NCI-H2029 (cell line): ENCODE results near the gene FAM83G.

Experiments used
- DNase-seq: peaks from one replicate; lab custom pipeline; 2025; lab: John Stamatoyannopoulos, UW

FAM83G gene

DNA sequence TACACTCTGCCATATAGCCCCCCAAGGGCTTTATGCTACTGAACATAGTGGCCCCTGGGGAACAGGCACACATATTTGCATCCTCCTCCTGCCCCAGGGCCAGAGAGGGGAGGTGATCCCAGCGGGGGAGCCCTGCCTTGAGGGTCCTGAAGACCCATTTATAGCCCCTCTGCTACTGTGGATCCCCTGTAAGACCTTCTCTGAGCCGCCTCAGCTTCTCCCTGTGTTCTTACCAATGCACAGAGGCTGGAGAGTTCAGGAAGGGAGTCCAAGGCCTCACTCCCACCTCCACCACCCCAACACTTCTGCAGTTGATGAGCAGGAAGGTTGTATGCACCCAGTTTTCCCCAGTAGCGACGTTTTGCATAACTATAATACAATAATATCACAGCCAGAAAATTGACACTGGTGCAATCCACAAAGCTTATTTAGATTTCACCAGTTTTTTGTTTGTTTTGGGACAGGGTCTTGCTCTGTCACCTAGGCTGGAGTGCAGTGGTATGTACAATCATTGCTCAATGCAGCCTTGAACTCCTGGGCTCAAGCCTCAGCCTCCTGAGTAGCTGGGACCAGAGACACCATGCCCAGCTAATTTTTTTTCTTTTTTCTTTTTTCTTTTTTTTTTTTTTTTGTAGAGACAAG lies 1.3 kb upstream of the FAM83G start:
- no peak for DNase-seq

DNA sequence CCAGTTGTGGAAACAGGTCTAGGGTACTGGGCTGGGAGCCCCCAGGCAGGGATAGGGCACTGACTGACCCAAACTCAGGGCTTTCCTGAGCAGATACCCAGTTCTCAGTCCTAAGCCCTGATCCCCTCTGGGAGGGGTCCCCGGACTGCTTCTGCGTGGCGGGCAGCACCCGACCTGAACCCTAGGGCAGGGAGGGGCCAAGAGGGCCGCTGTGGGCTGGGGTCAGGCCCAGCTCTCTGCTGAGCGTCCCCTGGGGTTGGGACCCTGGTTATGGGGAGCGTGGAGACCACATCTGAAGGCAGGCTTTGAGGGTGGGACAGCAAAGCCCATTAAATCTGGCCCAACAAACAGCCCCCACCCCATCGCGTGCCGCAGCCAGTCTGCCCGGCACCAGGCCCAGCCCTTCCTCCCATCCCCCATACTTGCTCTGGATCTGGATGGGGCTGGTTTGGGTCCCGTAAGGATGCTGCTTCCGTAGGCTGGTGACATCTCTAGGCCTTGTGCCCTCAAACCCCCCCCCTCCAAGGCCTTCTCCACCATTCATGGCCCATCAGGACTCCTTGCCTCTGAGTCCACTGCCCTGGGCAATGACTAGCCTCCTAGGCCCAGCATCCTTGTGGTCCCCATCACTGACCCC lies 691 bp upstream of the FAM83G start:
- DNase-seq: no peak

DNA sequence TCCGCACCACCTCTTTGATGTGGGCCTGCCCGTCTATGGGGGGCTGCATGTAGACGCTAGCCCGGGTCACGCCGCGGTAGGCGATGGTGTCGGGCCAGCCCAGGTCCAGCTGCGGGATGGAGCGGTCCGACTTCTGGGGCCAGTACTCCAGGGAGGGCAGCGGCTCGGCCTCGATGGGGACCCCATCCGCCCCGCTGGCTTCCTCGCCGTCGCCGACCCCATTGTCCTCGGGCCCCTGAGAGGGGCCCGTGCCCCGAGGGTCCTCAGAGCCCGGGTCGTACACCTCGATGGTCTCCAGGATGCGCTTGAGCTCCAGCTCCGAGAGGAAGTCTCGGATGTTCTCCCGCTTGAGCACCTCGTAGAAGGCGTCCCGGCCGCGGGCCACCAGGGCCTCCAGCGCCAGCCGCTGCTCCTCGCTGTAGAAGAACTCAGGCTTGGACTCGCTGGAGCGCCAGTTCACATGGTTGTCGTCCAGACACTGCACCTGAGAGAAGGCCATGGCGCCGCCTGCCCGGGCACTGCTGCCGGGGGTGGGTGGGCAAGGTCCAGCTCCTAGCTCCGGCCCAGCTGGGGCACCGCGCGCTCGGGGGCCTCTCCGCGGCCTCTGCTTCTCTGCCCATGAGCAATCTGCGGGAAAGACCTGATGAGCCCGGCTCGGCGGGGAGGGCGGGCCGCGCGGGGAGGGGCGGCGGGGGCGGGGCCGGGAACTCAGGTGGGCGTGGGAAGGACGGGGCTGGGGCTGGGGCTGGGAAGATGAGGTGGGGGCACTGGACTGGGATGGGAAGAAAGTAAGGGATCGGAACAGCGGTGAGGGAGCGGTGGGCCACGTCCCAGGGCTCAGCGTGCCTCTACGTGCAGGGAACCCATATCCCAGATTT lies 782 bp downstream of the FAM83G start:
- no peak for DNase-seq

DNA sequence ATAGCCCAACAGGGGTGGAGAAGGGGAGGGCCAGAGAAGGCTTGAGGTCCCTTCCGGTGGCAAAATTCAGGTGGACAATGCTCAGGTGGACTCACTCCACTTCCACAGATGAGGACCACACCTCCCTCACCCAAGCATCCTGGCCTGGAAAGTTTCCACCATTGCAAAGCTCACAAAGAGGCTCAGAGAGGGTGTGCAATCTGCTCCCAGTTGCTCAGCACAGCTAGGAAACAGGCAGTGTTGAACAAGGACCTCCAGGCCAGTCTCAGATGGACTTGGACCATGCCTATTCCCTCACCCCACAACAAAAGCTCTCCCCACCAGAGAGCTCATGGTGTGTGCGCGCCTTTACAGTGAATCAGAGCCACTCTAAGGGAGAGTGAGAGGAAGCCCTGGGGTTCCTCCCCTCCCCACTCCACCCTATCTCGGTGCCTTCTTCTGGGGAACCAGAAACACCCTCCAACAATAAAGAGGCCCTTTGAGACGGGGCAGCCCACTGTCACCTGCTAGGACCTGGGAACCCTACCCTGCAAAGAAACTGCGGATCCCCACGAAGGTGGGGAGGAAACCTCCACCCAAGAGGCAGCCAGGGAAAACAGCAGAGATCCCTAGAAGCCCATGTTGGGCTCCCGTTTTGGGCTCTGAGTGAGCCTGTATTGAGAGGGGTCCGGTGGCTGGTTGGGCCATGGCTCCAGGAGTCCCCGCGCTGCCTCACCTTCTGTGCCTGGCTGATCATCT lies 1.6 kb downstream of the FAM83G start:
- DNase-seq: no peak

DNA sequence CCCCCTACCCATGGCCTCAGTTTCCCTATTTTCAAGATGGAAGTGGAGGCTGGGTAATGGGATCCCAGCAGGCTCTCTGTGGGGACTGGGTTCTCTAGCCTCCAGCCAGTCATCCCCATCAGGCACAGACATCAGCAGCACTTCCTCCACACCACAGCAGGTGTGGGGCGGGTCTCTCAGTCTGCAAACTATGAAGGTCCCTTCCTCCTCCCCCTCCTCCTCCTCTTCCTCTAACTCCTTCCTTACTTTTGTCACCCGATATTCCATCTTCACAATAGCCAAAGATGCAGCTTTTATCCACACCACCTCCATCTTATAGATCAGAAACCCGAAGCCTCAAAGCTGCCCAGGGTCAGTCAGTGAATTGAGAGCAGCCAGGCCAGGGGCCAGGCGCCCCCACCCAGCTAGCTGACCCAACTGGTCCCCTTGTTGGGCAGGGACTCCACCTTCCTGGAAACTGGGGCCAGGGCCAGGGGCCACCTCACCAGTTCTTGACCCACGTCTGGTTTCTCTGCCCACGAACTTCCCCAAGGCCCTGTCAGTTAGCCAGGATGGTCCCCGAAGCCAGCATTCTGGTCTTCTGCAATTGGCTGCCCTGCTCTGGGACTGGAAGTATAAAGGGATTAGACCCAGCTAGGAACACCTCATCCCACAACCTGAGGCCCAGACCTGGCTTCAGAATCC lies 2.5 kb downstream of the FAM83G start:
- no peak for DNase-seq

- DNase-seq: no peak
Observed at GRCh38 chr17:19000531-19001325, 3.8 kb downstream of the FAM83G start.

- no peak for DNase-seq
Observed at GRCh38 chr17:18999911-19000310, 4.7 kb downstream of the FAM83G start.

GRCh38 chr17:18999394-18999793 lies 5.2 kb downstream of the FAM83G start:
- no peak for DNase-seq

- no peak for DNase-seq
Observed at GRCh38 chr17:18997650-18998196, 6.8 kb downstream of the FAM83G start.

DNA sequence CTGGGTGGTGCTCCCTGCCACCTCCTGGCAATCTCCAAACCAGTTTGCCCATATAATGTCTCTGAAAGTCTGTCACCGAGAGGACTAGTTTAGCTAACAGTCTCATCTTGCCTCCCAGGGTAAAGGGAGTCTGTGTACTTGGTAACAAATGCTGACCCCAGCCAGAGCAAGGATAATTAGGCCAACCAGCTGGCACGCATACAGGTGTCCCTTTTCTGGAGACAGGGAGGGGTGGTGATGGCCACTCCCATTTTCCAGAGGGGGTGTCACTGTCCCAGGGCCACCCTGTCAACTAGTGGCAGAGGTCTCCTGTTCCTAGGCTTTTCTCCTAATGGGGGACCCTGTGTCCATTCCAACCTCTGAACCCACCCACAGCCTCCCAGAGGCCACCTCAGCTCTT lies 8.1 kb downstream of the FAM83G start:
- DNase-seq: no peak

DNA sequence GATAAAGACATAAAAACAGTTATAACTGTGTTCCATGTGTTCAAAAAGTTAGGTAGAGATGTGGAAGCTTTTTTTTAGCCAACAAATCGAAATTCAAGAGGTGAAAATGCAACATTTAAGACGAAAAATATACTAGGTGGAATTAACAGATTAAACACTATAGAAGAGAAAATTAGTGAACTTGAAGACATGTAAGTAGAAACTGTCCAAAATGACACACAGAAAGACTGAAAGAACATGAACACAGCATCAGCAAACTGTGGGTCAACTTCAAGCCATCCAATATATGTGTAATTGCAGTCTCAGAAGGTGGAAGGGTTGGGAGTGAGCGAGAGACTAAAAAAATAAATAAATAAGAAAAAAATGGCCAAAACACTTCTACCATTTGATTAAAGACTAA lies 9.3 kb downstream of the FAM83G start:
- no peak for DNase-seq

GRCh38 chr17:18994631-18995030 lies 9.9 kb downstream of the FAM83G start:
- DNase-seq: no peak

DNA sequence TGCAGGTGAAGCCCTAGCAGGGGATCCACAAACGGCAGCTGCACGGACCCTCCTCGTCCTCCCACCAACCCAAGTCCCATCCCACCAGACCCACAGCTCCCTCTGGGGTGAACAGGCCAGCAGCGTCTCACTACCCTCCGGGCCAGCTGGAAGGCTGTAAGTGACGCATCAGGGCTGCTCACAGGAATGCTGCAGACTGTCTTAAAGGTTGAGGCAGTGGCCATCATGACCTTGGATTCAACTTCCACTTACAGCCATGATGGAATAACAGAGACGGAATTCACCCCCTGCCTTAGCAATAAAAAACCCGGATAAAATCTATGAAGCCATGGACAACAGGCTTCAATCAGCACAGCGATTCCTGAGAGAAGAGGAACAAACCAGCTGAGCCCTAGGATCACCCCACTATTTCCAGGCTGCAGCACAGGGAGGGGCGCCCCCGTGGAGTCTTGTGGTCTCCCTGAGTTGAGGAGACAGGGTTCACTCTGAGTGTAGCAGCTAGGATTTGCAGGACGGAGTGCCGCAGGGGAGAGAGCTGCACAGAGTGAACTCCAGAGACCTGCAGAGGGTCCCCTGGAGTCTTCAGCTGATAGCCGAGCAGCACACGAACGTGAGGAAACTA lies 10.5 kb downstream of the FAM83G start:
- DNase-seq: no peak

- DNase-seq: peak; percentile 21
Observed at GRCh38 chr17:18992454-18993130, 12.0 kb downstream of the FAM83G start.

DNA sequence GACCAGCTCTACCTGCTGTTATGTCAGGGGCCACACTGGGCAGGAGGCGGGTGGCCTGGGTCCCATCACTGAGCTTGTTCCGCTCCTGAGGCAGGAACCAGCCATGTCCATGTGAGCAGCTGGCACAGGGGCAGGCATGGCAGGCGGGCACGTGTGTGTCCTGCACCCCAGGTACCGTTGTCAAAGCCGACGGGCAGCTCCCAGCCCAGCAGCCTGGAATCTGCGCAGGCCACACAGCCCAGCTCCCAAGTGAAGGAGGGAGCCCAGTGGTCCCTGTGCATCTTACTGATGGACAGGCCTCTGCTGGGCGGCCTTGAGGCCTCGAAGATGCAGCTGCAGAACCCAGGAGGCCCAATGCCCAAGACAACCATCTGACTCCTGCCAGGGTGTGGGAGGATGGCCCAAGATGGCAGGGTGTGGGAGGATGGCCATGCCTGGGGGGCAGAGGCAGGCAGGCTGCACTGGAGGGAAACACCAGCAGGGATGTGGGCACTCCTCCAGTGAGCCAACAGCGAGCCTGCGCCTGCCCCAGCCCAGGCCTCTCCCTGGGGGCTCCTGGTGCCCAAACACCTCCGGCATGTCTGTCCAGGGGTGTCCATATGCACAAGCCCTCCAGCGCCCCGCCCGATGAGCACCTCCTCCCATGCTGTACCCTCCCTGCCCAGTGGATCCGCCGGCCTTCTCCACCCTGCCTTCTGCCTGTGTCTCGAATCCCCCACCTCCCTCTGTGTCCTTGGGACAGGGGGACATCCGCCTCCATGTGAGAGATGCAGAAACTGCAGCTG lies 12.8 kb downstream of the FAM83G start:
- no peak for DNase-seq

- DNase-seq: no peak
Observed at GRCh38 chr17:18990331-18990730, 14.2 kb downstream of the FAM83G start.

GRCh38 chr17:18988546-18989173 lies 15.9 kb downstream of the FAM83G start:
- no peak for DNase-seq

DNA sequence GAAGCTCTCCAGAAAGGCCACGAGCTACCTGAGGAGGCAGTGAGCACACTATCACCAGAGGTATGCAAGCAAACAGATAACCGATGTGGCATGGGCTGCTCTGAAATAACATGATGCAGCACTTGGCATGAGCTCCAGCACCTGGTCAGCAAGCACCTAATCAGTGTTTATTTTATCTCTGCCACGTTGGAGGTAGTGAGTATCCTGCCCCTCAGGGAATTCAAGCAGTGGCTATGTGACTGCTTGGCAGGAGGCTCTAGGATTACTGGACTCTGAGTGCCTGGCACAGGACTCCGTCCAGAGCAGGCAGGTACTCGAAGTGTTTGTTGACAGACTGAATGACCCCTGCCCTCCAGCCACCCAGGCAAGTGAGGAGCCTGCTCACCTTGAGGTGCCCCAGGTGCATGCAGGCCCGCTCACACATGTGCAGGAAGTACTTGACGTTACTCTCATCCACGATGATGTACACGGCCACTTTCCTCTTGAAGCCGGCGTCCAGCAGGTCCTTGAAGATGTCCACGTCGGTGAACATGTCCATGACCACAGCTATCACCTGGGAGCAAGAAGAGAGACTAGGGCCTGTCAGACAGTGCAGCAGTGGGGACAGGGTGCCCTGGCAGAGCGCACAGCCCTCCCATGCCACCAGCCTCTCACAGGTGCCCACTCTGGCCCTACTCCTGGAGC lies 16.6 kb downstream of the FAM83G start:
- peak; percentile 46 for DNase-seq
